MM.1S (cell line): ENCODE measurements around the gene CD151.

Experiments used
- EZH2 ChIP-seq: fragments of 300-600 bp; sonication (generic); optimal IDR thresholded peaks from 2 replicates; pipeline ENCODE3; 2017; ENCODE audit warnings: low read depth, mild to moderate bottlenecking, antibody characterized with exemption, low read length, mixed read lengths
- EZH2phosphoT487 ChIP-seq: fragments of 300-600 bp; sonication (generic); IDR thresholded peaks from 2 replicates; pipeline ENCODE4 v1.6.1; 2018; ENCODE audit warnings: antibody characterized with exemption, low read length
- TF ChIP-seq, protein P1 (sequence below): fragments of 300-600 bp; sonication (generic); IDR thresholded peaks from 2 replicates; pipeline ENCODE4 v1.5.1; 2016; ENCODE audit warnings: antibody characterized with exemption, low read length, mixed read lengths

DNA sequence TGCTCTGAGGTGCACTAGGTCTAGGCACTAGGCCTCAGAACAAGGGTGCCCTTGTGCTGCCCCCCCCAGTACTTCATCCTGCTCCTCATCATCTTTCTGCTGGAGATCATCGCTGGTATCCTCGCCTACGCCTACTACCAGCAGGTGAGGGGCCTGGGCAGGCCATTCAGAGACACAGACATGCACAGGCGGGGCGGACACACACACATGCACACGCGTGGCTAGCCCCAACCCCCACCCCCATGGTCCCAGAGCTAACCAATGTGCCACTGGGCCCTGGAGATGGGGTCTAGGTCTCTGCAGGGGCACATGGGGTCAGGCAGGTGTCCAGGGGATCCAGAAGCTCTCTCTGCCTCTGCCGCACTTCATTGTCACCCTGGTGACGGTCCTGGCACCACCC, 3.9 kb downstream of the CD151 start:
- TF ChIP-seq, protein P1, sequence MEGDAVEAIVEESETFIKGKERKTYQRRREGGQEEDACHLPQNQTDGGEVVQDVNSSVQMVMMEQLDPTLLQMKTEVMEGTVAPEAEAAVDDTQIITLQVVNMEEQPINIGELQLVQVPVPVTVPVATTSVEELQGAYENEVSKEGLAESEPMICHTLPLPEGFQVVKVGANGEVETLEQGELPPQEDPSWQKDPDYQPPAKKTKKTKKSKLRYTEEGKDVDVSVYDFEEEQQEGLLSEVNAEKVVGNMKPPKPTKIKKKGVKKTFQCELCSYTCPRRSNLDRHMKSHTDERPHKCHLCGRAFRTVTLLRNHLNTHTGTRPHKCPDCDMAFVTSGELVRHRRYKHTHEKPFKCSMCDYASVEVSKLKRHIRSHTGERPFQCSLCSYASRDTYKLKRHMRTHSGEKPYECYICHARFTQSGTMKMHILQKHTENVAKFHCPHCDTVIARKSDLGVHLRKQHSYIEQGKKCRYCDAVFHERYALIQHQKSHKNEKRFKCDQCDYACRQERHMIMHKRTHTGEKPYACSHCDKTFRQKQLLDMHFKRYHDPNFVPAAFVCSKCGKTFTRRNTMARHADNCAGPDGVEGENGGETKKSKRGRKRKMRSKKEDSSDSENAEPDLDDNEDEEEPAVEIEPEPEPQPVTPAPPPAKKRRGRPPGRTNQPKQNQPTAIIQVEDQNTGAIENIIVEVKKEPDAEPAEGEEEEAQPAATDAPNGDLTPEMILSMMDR: no peak
- TF ChIP-seq EZH2phosphoT487 (no peak), EZH2 (no peak)
